K562 (cell line): ENCODE results near the gene RTL1. TPM values are rescaled to one million over a fixed set of nuclear protein-coding genes. Genes with fewer than 3 reads are reported as not detected.

Experiments
- ATAC-seq: fragments of 200-7000 bp; cut with Tn5 transposase; 3 replicates; pipeline ENCODE4 v1.9.1; 2020; ENCODE audit warnings: moderate library complexity
- BruUV-seq: library from RNA; stranded (reverse); fragments of 400-500 nt; replicated peaks from 2 replicates; lab custom pipeline; 2021; lab: Mats Ljungman, UMichigan
- CTCF ChIA-PET: fragments of 300-600 bp; formaldehyde crosslinking; extraction: SDS; loops from one replicate; lab custom pipeline; 2021; ENCODE audit warnings: low intra/inter-chr PET ratio; lab: Yijun Ruan, JAX
- POLR2A ChIA-PET: fragments of 300-600, 350-650 bp; sonication (Branson Sonifier 250); formaldehyde crosslinking; extraction: SDS; loops from one replicate; lab custom pipeline; 2021; ENCODE audit warnings: antibody characterized with exemption, inconsistent platforms; lab: Yijun Ruan, JAX
- DNase-seq, 4 experiments: peaks; one replicate each; pipeline versions ENCODE4 v3.0.0 to v3.0.0-alpha.2; 2011 to 2018; ENCODE audit warnings: low spot score in 3 of 4, mixed read lengths in 3 of 4; ENCODE audit errors: extremely low read depth in 1 of 4
- FAIRE-seq: peaks from 2 replicates; lab custom pipeline; 2011; peaks lifted over from hg19 to GRCh38; lab: Jason Lieb, UNC
- H2AFZ ChIP-seq: 2 replicates; pipeline ENCODE4 v1.6.0; 2011; ENCODE audit warnings: low read depth, low read length, control low read depth, inconsistent platforms
- H3K27ac ChIP-seq: fragments of 200-600 bp; 3 replicates; pipeline ENCODE4 v1.8.0; 2011; ENCODE audit warnings: low read depth, mild to moderate bottlenecking, control low read depth, inconsistent platforms, low read length, moderate library complexity, mixed read lengths; ENCODE audit errors: extremely low read depth
- H3K27me3 ChIP-seq, 2 experiments: fragments of 300-600 bp in 1 of 2; 2 replicates in 1 of 2; 3 replicates in 1 of 2; pipeline versions ENCODE4 v1.6.0 to v1.8.0; 2011; ENCODE audit warnings: inconsistent platforms in 2 of 2, low read length in 2 of 2, mild to moderate bottlenecking in 1 of 2, mixed read lengths in 1 of 2, moderate library complexity in 1 of 2; ENCODE audit not compliant: control insufficient read depth in 2 of 2, insufficient read depth in 2 of 2
- H3K36me3 ChIP-seq: fragments of 300-600 bp; 3 replicates; pipeline ENCODE4 v1.8.0; 2011; ENCODE audit warnings: mild to moderate bottlenecking, low read length, inconsistent platforms; ENCODE audit not compliant: control insufficient read depth, insufficient read depth
- H3K4me1 ChIP-seq, 2 experiments: fragments of 200-600 bp in 1 of 2; replicated peaks in 1 of 2; 2 replicates in 1 of 2; 3 replicates in 1 of 2; pipeline versions ENCODE4 v1.5.1 to v1.8.0; 2011; ENCODE audit warnings: inconsistent platforms in 2 of 2, low read length in 2 of 2, mild to moderate bottlenecking in 1 of 2, mixed read lengths in 1 of 2, moderate library complexity in 1 of 2; ENCODE audit not compliant: control insufficient read depth in 2 of 2, insufficient read depth in 2 of 2
- H3K4me2 ChIP-seq: 2 replicates; pipeline ENCODE4 v1.6.1; 2011; ENCODE audit warnings: low read length, control low read depth, inconsistent platforms, mixed read lengths; ENCODE audit not compliant: insufficient read depth
- H3K4me3 ChIP-seq: fragments of 200-600 bp; sonication (generic), shearing (Covaris generic); 2 replicates; pipeline ENCODE4 v1.5.1; 2016; ENCODE audit warnings: control low read depth, inconsistent platforms
- H3K79me2 ChIP-seq: fragments of 200-600 bp; 3 replicates; pipeline ENCODE4 v1.8.0; 2011; ENCODE audit warnings: low read length, inconsistent platforms; ENCODE audit not compliant: control insufficient read depth, insufficient read depth
- H3K9ac ChIP-seq, 2 experiments: 2 replicates each; pipeline versions ENCODE4 v1.6.0 to v1.6.1; 2011; ENCODE audit warnings: low read depth in 2 of 2, low read length in 2 of 2, control low read depth in 1 of 2, inconsistent platforms in 1 of 2, mild to moderate bottlenecking in 1 of 2, mixed read lengths in 1 of 2; ENCODE audit not compliant: insufficient read depth in 1 of 2
- H3K9me1 ChIP-seq: one replicate; pipeline ENCODE4 v1.6.0; 2011; ENCODE audit warnings: inconsistent platforms, mild to moderate bottlenecking, low read length, moderate library complexity; ENCODE audit not compliant: control insufficient read depth, insufficient read depth
- H3K9me3 ChIP-seq: replicated peaks from 2 replicates; pipeline ENCODE4 v1.5.1; 2011; ENCODE audit warnings: low read depth, low read length, inconsistent platforms; ENCODE audit not compliant: control insufficient read depth, insufficient read depth
- H4K20me1 ChIP-seq: replicated peaks from 2 replicates; pipeline ENCODE4 v1.6.1; 2011; ENCODE audit warnings: low read length, inconsistent platforms, mixed read lengths; ENCODE audit not compliant: control insufficient read depth, insufficient read depth
- CHD1 ChIP-seq: fragments of 200-600 bp; sonication (generic); IDR thresholded peaks from one replicate; pipeline ENCODE4 v1.6.1; 2012; ENCODE audit warnings: mild to moderate bottlenecking, moderate library complexity, low read length, inconsistent platforms
- IFI16 ChIP-seq: fragments of 250-450 bp; sonication (Bioruptor Pico); IDR thresholded peaks from 2 replicates; pipeline ENCODE4 v2.1.2; 2022; ENCODE audit warnings: mild to moderate bottlenecking, inconsistent platforms
- KLF10 ChIP-seq: fragments of 250-450 bp; sonication (Bioruptor Pico); IDR thresholded peaks from 2 replicates; pipeline ENCODE4 v1.6.1; 2021; ENCODE audit warnings: matching md5 sums
- MEIS2 ChIP-seq: fragments of 450-650 bp; IDR thresholded peaks from 2 replicates; pipeline ENCODE4 v1.6.1; 2014; ENCODE audit warnings: mild to moderate bottlenecking; ENCODE audit not compliant: partially characterized antibody
- ZNF507 ChIP-seq: conservative IDR thresholded peaks from 2 replicates; pipeline ENCODE4 v1.6.1; 2017; ENCODE audit warnings: missing genetic modification characterization, missing compliant biosample characterization
- WGBS: fragments of 100-300 bp; shearing (Covaris generic); methylation state at CpG from one replicate; pipeline ENCODE4 v1.1.6; 2016; ENCODE audit warnings: low coverage, mixed read lengths; ENCODE audit not compliant: insufficient coverage; ENCODE audit errors: missing lambda C conversion rate; 5-methylcytosine and 5-hydroxymethylcytosine counted together
- in situ Hi-C: fragments of 300-500 bp; cut with MboI; formaldehyde crosslinking; loops from 4 replicates; pipeline ENCODE4 v1.15.0; 2018; ENCODE audit warnings: inconsistent platforms, mixed read lengths
- intact Hi-C: fragments of 100-400 bp; cut with micrococcal nuclease; formaldehyde crosslinking; loops from 2 replicates; pipeline ENCODE4 v1.14.2; 2022
- polyA plus RNA-seq, 8 experiments: library from polyadenylated mRNA; depleted of rRNA in 4 of 8; stranded (reverse) in 5 of 8; unstranded in 3 of 8; fragments of >200 nt; fragmentation: Nextera tagmentation in 2 of 8; fragmentation: Illumina TruSeq in 1 of 8; extraction: Ambion mirVana in 2 of 8; extraction: Trizol in 1 of 8; gene quantifications; 2 replicates each; pipeline versions ENCODE4 v1.2.1 to v1.2.3, GENCODE V29; 2011 to 2014; ENCODE audit warnings: inconsistent platforms in 1 of 8, missing spikeins in 1 of 8
- total RNA-seq, 7 experiments: library from RNA; depleted of rRNA in 6 of 7; stranded (reverse); fragments of >200 nt in 6 of 7; fragmentation: Illumina TruSeq in 2 of 7; extraction: Trizol in 2 of 7; gene quantifications; 2 replicates each; pipeline versions ENCODE4 v1.2.1 to v1.2.3, GENCODE V29; 2011 to 2021; ENCODE audit warnings: low replicate concordance in 1 of 7
- TF ChIP-seq, protein P1 (sequence below): IDR thresholded peaks from 2 replicates; pipeline ENCODE4 v1.6.1; 2012; ENCODE audit warnings: low read depth, low read length, improper control_type of control experiment, borderline replicate concordance

RTL1 gene
- total and polyA plus RNA-seq, 9 of the 15 experiments (the other 6 are each of a cell fraction or from before 2014, with no cell fraction given) = not detected

GRCh38 chr14:100868621-100869370, 34.7 kb downstream of the RTL1 start:
- POLR2A ChIA-PET = no interaction called here
- 71% methylated on average over 16 of the region's 24 CpGs for WGBS

DNA sequence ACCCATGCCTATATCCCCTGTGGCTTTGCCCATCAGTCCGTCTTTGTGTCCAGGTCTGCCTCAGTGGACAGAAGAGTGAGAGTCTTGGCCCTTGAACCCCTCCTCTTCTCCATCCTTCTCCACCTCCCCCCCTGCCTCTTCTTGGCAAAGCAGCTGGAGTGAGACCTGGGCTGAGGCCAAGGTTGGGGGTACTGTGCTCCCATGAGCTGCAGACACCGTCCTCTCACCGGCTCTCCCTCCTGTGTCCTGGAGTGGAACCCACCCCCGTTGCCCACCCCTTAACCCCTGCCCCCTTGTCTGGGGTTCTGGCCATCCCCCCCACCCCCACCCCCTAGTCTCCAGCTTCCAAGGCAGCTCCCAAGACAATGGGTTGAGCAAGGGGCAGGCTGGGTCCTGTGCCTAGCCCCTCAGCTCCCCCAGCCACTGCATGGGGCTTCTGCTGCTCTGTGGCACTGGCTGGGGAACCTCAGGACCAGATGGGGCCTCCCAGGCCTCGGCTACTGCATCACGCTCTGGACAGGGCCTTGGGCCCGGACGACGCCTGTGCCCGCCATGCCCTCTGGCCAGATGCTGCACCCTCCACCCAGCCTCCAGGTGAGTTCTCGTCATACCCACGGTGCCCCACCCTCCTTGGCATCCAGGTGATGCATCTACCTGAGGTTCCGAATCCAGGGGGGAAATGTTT, 35.7 kb downstream of the RTL1 start:
- POLR2A ChIA-PET = interaction anchor here (0.6 kb wide), 1 partner anchor 20 kb away, joined by 3 read pairs; no protein-coding TSS in a partner anchor
- WGBS = 40% methylated on average over 4 of the region's 13 CpGs
- H3K4me3 ChIP-seq = no peak overlapping the region

More at GRCh38 chr14:100868621-100869370, 34.7 kb downstream of the RTL1 start:
- H3K4me1 ChIP-seq = peaks cover 33 to 43% of the 10 kb centered on the region in 2 experiments
- no peaks in the 10 kb centered on the region for H4K20me1 ChIP-seq
- no peak overlapping the region; a peak in 1 of 4 replicates for H3K9ac ChIP-seq
- ATAC-seq (no peak), FAIRE-seq (no peak), DNase-seq (no peak)
- intact Hi-C loops = no loop called here
- H3K27me3 ChIP-seq = no peaks in the 10 kb centered on the region
- in situ Hi-C loops = no loop called here
- no peak overlapping the region for H3K4me2 ChIP-seq
- no peaks in the 10 kb centered on the region for H3K79me2 ChIP-seq
- no peak overlapping the region for H2AFZ ChIP-seq
- no peak overlapping the region for H3K27ac ChIP-seq
- no peak for TF ChIP-seq CHD1
- no peaks in the 10 kb centered on the region for H3K9me1 ChIP-seq
- H3K4me3 ChIP-seq = no peak overlapping the region
- BruUV-seq = no TSS peak
- H3K9me3 ChIP-seq = 0 out of 2 replicates have a peak, but pooled peaks cover 2% of the 10 kb centered on the region
- CTCF ChIA-PET = no interaction called here
- no peaks in the 10 kb centered on the region for H3K36me3 ChIP-seq

More for the DNA sequence above, 35.7 kb downstream of the RTL1 start:
- no peak for ATAC-seq
- BruUV-seq = no TSS peak
- no peak for DNase-seq
- Histone ChIP-seq H3K79me2 (no peaks in the 10 kb centered on the region), H2AFZ (no peak overlapping the region), H3K36me3 (no peaks in the 10 kb centered on the region), H3K9ac (peak overlapping the region in 1 of 2 experiments; percentile 10; a peak in 1 of 4 replicates), H3K27me3 (no peaks in the 10 kb centered on the region), H3K4me2 (no peak overlapping the region), H3K4me1 (peaks cover 33 to 42% of the 10 kb centered on the region in 2 experiments), H3K27ac (no peak overlapping the region), H4K20me1 (no peaks in the 10 kb centered on the region), H3K9me3 (0 out of 2 replicates have a peak, but pooled peaks cover under 1% of the 10 kb centered on the region), H3K9me1 (no peaks in the 10 kb centered on the region)
- no peak for FAIRE-seq
- intact Hi-C loops (no loop called here), in situ Hi-C loops (no loop called here)
- CTCF ChIA-PET = no interaction called here
- TF ChIP-seq, protein P1, sequence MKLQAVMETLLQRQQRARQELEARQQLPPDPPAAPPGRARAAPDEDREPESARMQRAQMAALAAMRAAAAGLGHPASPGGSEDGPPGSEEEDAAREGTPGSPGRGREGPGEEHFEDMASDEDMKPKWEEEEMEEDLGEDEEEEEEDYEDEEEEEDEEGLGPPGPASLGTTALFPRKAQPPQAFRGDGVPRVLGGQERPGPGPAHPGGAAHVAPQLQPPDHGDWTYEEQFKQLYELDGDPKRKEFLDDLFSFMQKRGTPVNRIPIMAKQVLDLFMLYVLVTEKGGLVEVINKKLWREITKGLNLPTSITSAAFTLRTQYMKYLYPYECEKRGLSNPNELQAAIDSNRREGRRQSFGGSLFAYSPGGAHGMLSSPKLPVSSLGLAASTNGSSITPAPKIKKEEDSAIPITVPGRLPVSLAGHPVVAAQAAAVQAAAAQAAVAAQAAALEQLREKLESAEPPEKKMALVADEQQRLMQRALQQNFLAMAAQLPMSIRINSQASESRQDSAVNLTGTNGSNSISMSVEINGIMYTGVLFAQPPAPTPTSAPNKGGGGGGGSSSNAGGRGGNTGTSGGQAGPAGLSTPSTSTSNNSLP = no peak
- TF ChIP-seq KLF10 = no peak
- no peak for TF ChIP-seq MEIS2
- no peak for TF ChIP-seq IFI16 (CRISPR knock-in tag)
- TF ChIP-seq ZNF507 (tag) = no peak
